K562 (cell line): ENCODE data around the gene FAM114A1. TPM values are rescaled to one million over a fixed set of nuclear protein-coding genes. Genes with fewer than 3 reads are reported as not detected.

Source experiments
- ATAC-seq: fragments of 200-7000 bp; cut with Tn5 transposase; 3 replicates; pipeline ENCODE4 v1.9.1; 2020; ENCODE audit warnings: moderate library complexity
- BruUV-seq: library from RNA; stranded (reverse); fragments of 400-500 nt; replicated peaks from 2 replicates; lab custom pipeline; 2021; lab: Mats Ljungman, UMichigan
- CTCF ChIA-PET: fragments of 300-600 bp; formaldehyde crosslinking; extraction: SDS; loops from one replicate; lab custom pipeline; 2021; ENCODE audit warnings: low intra/inter-chr PET ratio; lab: Yijun Ruan, JAX
- POLR2A ChIA-PET: fragments of 300-600, 350-650 bp; sonication (Branson Sonifier 250); formaldehyde crosslinking; extraction: SDS; loops from one replicate; lab custom pipeline; 2021; ENCODE audit warnings: antibody characterized with exemption, inconsistent platforms; lab: Yijun Ruan, JAX
- DNase-seq, 4 experiments: peaks; one replicate each; pipeline versions ENCODE4 v3.0.0 to v3.0.0-alpha.2; 2011 to 2018; ENCODE audit warnings: low spot score in 3 of 4, mixed read lengths in 3 of 4; ENCODE audit errors: extremely low read depth in 1 of 4
- FAIRE-seq: peaks from 2 replicates; lab custom pipeline; 2011; peaks lifted over from hg19 to GRCh38; lab: Jason Lieb, UNC
- H2AFZ ChIP-seq: 2 replicates; pipeline ENCODE4 v1.6.0; 2011; ENCODE audit warnings: low read depth, low read length, control low read depth, inconsistent platforms
- H3K27ac ChIP-seq: fragments of 200-600 bp; 3 replicates; pipeline ENCODE4 v1.8.0; 2011; ENCODE audit warnings: low read depth, mild to moderate bottlenecking, control low read depth, inconsistent platforms, low read length, moderate library complexity, mixed read lengths; ENCODE audit errors: extremely low read depth
- H3K27me3 ChIP-seq, 2 experiments: fragments of 300-600 bp in 1 of 2; 2 replicates in 1 of 2; 3 replicates in 1 of 2; pipeline versions ENCODE4 v1.6.0 to v1.8.0; 2011; ENCODE audit warnings: inconsistent platforms in 2 of 2, low read length in 2 of 2, mild to moderate bottlenecking in 1 of 2, mixed read lengths in 1 of 2, moderate library complexity in 1 of 2; ENCODE audit not compliant: control insufficient read depth in 2 of 2, insufficient read depth in 2 of 2
- H3K36me3 ChIP-seq: fragments of 300-600 bp; 3 replicates; pipeline ENCODE4 v1.8.0; 2011; ENCODE audit warnings: mild to moderate bottlenecking, low read length, inconsistent platforms; ENCODE audit not compliant: control insufficient read depth, insufficient read depth
- H3K4me1 ChIP-seq, 2 experiments: fragments of 200-600 bp in 1 of 2; replicated peaks in 1 of 2; 2 replicates in 1 of 2; 3 replicates in 1 of 2; pipeline versions ENCODE4 v1.5.1 to v1.8.0; 2011; ENCODE audit warnings: inconsistent platforms in 2 of 2, low read length in 2 of 2, mild to moderate bottlenecking in 1 of 2, mixed read lengths in 1 of 2, moderate library complexity in 1 of 2; ENCODE audit not compliant: control insufficient read depth in 2 of 2, insufficient read depth in 2 of 2
- H3K4me2 ChIP-seq: 2 replicates; pipeline ENCODE4 v1.6.1; 2011; ENCODE audit warnings: low read length, control low read depth, inconsistent platforms, mixed read lengths; ENCODE audit not compliant: insufficient read depth
- H3K4me3 ChIP-seq: fragments of 200-600 bp; sonication (generic), shearing (Covaris generic); 2 replicates; pipeline ENCODE4 v1.5.1; 2016; ENCODE audit warnings: control low read depth, inconsistent platforms
- H3K79me2 ChIP-seq: fragments of 200-600 bp; 3 replicates; pipeline ENCODE4 v1.8.0; 2011; ENCODE audit warnings: low read length, inconsistent platforms; ENCODE audit not compliant: control insufficient read depth, insufficient read depth
- H3K9ac ChIP-seq, 2 experiments: 2 replicates each; pipeline versions ENCODE4 v1.6.0 to v1.6.1; 2011; ENCODE audit warnings: low read depth in 2 of 2, low read length in 2 of 2, control low read depth in 1 of 2, inconsistent platforms in 1 of 2, mild to moderate bottlenecking in 1 of 2, mixed read lengths in 1 of 2; ENCODE audit not compliant: insufficient read depth in 1 of 2
- H3K9me1 ChIP-seq: one replicate; pipeline ENCODE4 v1.6.0; 2011; ENCODE audit warnings: inconsistent platforms, mild to moderate bottlenecking, low read length, moderate library complexity; ENCODE audit not compliant: control insufficient read depth, insufficient read depth
- H3K9me3 ChIP-seq: replicated peaks from 2 replicates; pipeline ENCODE4 v1.5.1; 2011; ENCODE audit warnings: low read depth, low read length, inconsistent platforms; ENCODE audit not compliant: control insufficient read depth, insufficient read depth
- H4K20me1 ChIP-seq: replicated peaks from 2 replicates; pipeline ENCODE4 v1.6.1; 2011; ENCODE audit warnings: low read length, inconsistent platforms, mixed read lengths; ENCODE audit not compliant: control insufficient read depth, insufficient read depth
- CCNT2 ChIP-seq: IDR thresholded peaks from 2 replicates; pipeline ENCODE4 v1.6.1; 2011; ENCODE audit warnings: borderline replicate concordance, low read depth, mild to moderate bottlenecking, moderate library complexity, mixed read lengths, low read length; ENCODE audit not compliant: insufficient read length; ENCODE audit errors: extremely low read depth
- CREM ChIP-seq: IDR thresholded peaks from 2 replicates; pipeline ENCODE4 v1.6.1; 2014; ENCODE audit warnings: antibody characterized with exemption, low read depth
- EP400 ChIP-seq: fragments of 450-650 bp; IDR thresholded peaks from 2 replicates; pipeline ENCODE4 v1.6.1; 2017; ENCODE audit warnings: antibody characterized with exemption, mild to moderate bottlenecking, moderate library complexity
- EZH2 ChIP-seq: IDR thresholded peaks from 2 replicates; pipeline ENCODE4 v1.6.1; 2012; ENCODE audit warnings: low read depth, mild to moderate bottlenecking, inconsistent platforms, low read length, borderline replicate concordance
- GABPA ChIP-seq: fragments of 200-800 bp; sonication (Bioruptor generic); conservative IDR thresholded peaks from 2 replicates; pipeline ENCODE4 v1.6.1; 2016; ENCODE audit warnings: low read depth, missing genetic modification characterization, missing compliant biosample characterization
- HOXB6 ChIP-seq: fragments of 250-450 bp; sonication (Bioruptor Pico); IDR thresholded peaks from 2 replicates; pipeline ENCODE4 v1.5.1; 2022; ENCODE audit warnings: mild to moderate bottlenecking, borderline replicate concordance
- L3MBTL2 ChIP-seq: fragments of 450-650 bp; IDR thresholded peaks from 2 replicates; pipeline ENCODE4 v1.6.1; 2016; ENCODE audit warnings: mild to moderate bottlenecking, moderate library complexity
- NFATC3 ChIP-seq: fragments of 450-650 bp; IDR thresholded peaks from 2 replicates; pipeline ENCODE4 v1.6.1; 2017; ENCODE audit warnings: mild to moderate bottlenecking
- RAD21 ChIP-seq, 2 experiments: fragments of 250-450 bp in 1 of 2; fragments of 450-650 bp in 1 of 2; sonication (Bioruptor Pico) in 1 of 2; formaldehyde crosslinking in 1 of 2; IDR thresholded peaks in 1 of 2; conservative IDR thresholded peaks in 1 of 2; 2 replicates each; pipeline versions ENCODE4 v1.4.0 to v1.8.0; 2020 to 2022; ENCODE audit warnings: mild to moderate bottlenecking in 2 of 2, moderate library complexity in 1 of 2
- SETDB1 ChIP-seq: IDR thresholded peaks from one replicate; pipeline ENCODE4 v1.6.1; 2012; ENCODE audit warnings: low read length, control low read depth, inconsistent platforms
- SLC30A9 ChIP-seq: fragments of 250-450 bp; sonication (Bioruptor Pico); IDR thresholded peaks from 2 replicates; pipeline ENCODE4 v1.8.0; 2022; ENCODE audit warnings: mild to moderate bottlenecking, moderate library complexity
- SNRNP70 ChIP-seq: fragments of 200-400 bp; formaldehyde crosslinking; optimal IDR thresholded peaks from 2 replicates; pipeline ENCODE3; 2017; ENCODE audit warnings: low read depth, low read length
- XRCC3 ChIP-seq: fragments of 450-650 bp; IDR thresholded peaks from 2 replicates; pipeline ENCODE4 v1.6.1; 2017; ENCODE audit warnings: mild to moderate bottlenecking, moderate library complexity
- ZEB2 ChIP-seq: fragments of 450-650 bp; IDR thresholded peaks from 2 replicates; pipeline ENCODE4 v1.6.1; 2016
- ZNF124 ChIP-seq: sonication (generic); formaldehyde crosslinking; IDR thresholded peaks from 2 replicates; pipeline ENCODE4 v1.8.1; 2022; ENCODE audit warnings: missing genetic modification reagents
- ZNF354B ChIP-seq: fragments of 250-450 bp; sonication (Bioruptor Pico); IDR thresholded peaks from 2 replicates; pipeline ENCODE4 v1.4.0; 2020
- WGBS: fragments of 100-300 bp; shearing (Covaris generic); methylation state at CpG from one replicate; pipeline ENCODE4 v1.1.6; 2016; ENCODE audit warnings: low coverage, mixed read lengths; ENCODE audit not compliant: insufficient coverage; ENCODE audit errors: missing lambda C conversion rate; 5-methylcytosine and 5-hydroxymethylcytosine counted together
- in situ Hi-C: fragments of 300-500 bp; cut with MboI; formaldehyde crosslinking; loops from 4 replicates; pipeline ENCODE4 v1.15.0; 2018; ENCODE audit warnings: inconsistent platforms, mixed read lengths
- intact Hi-C: fragments of 100-400 bp; cut with micrococcal nuclease; formaldehyde crosslinking; loops from 2 replicates; pipeline ENCODE4 v1.14.2; 2022
- polyA plus RNA-seq, 8 experiments: library from polyadenylated mRNA; depleted of rRNA in 4 of 8; stranded (reverse) in 5 of 8; unstranded in 3 of 8; fragments of >200 nt; fragmentation: Nextera tagmentation in 2 of 8; fragmentation: Illumina TruSeq in 1 of 8; extraction: Ambion mirVana in 2 of 8; extraction: Trizol in 1 of 8; gene quantifications; 2 replicates each; pipeline versions ENCODE4 v1.2.1 to v1.2.3, GENCODE V29; 2011 to 2014; ENCODE audit warnings: inconsistent platforms in 1 of 8, missing spikeins in 1 of 8
- total RNA-seq, 7 experiments: library from RNA; depleted of rRNA in 6 of 7; stranded (reverse); fragments of >200 nt in 6 of 7; fragmentation: Illumina TruSeq in 2 of 7; extraction: Trizol in 2 of 7; gene quantifications; 2 replicates each; pipeline versions ENCODE4 v1.2.1 to v1.2.3, GENCODE V29; 2011 to 2021; ENCODE audit warnings: low replicate concordance in 1 of 7
- TF ChIP-seq, protein P1 (sequence below), 2 experiments: fragments of 200-800 bp in 1 of 2; sonication (Bioruptor generic) in 1 of 2; sonication (generic) in 1 of 2; formaldehyde crosslinking in 1 of 2; IDR thresholded peaks in 1 of 2; conservative IDR thresholded peaks in 1 of 2; 2 replicates each; pipeline versions ENCODE4 v1.5.0 to v1.6.1; 2016 to 2020; ENCODE audit warnings: missing compliant biosample characterization in 1 of 2, missing genetic modification characterization in 1 of 2, missing genetic modification reagents in 1 of 2
- TF ChIP-seq, protein P2 (sequence below), 3 experiments: IDR thresholded peaks in 2 of 3; conservative IDR thresholded peaks in 1 of 3; 2 replicates each; pipeline ENCODE4 v1.5.1; 2011 to 2012; ENCODE audit warnings: low read length in 3 of 3, mild to moderate bottlenecking in 3 of 3, control low read depth in 2 of 3, improper control_type of control experiment in 1 of 3, inconsistent platforms in 1 of 3, low read depth in 1 of 3, mixed read lengths in 1 of 3, moderate library complexity in 1 of 3; ENCODE audit not compliant: insufficient read depth in 2 of 3
- TF ChIP-seq, protein P3 (sequence below): fragments of 250-450 bp; sonication (Bioruptor Pico); IDR thresholded peaks from 2 replicates; pipeline ENCODE4 v1.4.0; 2020

Gene FAM114A1
- total and polyA plus RNA-seq, 9 of the 15 experiments (the other 6 are each of a cell fraction or from before 2014, with no cell fraction given) = 1.8 to 12.0 (median 4.3) TPM

DNA sequence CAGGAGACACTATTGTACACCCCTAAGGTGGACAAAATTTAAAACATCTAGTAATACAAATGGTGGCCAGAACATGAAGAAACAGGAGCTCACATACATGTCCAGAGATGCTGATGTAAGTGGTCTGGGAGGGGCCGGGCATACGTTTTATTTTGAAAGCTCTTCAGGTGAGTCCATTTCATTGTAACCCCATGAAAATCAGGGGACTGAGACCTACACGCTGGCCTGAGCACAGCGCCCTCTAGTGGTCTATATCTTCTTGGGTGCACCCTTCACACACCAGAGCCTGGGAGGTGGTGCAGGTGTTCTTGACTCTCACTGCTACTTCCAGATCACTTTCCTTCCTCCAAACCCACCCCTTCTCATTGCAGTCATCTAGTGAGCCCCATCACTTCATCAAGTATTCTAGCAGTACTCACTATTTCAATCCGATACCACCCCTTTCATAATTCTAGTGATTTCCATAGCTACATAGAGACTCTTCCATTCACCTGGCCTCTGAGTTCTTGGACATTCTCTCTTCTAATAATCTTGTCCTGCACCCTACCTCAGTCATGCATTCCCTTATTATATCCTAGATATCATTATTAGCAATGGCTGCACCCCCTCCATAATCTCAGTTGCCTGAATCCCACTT lies 6.7 kb upstream of the FAM114A1 start:
- peak; percentile 87 for FAIRE-seq
- no peak overlapping the region for H3K4me2 ChIP-seq
- WGBS = 11% methylated on average over 5 of the region's 5 CpGs
- no peak for TF ChIP-seq HOXB6 (CRISPR knock-in tag)
- TF ChIP-seq GABPA (tag) = no peak
- TF ChIP-seq XRCC3 = no peak
- TF ChIP-seq, protein P1, sequence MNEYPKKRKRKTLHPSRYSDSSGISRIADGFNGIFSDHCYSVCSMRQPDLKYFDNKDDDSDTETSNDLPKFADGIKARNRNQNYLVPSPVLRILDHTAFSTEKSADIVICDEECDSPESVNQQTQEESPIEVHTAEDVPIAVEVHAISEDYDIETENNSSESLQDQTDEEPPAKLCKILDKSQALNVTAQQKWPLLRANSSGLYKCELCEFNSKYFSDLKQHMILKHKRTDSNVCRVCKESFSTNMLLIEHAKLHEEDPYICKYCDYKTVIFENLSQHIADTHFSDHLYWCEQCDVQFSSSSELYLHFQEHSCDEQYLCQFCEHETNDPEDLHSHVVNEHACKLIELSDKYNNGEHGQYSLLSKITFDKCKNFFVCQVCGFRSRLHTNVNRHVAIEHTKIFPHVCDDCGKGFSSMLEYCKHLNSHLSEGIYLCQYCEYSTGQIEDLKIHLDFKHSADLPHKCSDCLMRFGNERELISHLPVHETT (CRISPR knock-in tag; conservative IDR thresholded peaks at IDR 0.05 in 1 of 2, IDR thresholded peaks at IDR 0.05 in 1 of 2) = no peak
- TF ChIP-seq L3MBTL2 = no peak
- no peak for TF ChIP-seq EZH2
- TF ChIP-seq NFATC3 = no peak
- no peak for TF ChIP-seq ZNF354B
- peak in 1 of 2 experiments; percentile 49; a peak in 3 of 4 replicates for TF ChIP-seq RAD21 (CRISPR knock-in tag; conservative IDR thresholded peaks at IDR 0.05 in 1 of 2, IDR thresholded peaks at IDR 0.05 in 1 of 2)
- TF ChIP-seq, protein P2, sequence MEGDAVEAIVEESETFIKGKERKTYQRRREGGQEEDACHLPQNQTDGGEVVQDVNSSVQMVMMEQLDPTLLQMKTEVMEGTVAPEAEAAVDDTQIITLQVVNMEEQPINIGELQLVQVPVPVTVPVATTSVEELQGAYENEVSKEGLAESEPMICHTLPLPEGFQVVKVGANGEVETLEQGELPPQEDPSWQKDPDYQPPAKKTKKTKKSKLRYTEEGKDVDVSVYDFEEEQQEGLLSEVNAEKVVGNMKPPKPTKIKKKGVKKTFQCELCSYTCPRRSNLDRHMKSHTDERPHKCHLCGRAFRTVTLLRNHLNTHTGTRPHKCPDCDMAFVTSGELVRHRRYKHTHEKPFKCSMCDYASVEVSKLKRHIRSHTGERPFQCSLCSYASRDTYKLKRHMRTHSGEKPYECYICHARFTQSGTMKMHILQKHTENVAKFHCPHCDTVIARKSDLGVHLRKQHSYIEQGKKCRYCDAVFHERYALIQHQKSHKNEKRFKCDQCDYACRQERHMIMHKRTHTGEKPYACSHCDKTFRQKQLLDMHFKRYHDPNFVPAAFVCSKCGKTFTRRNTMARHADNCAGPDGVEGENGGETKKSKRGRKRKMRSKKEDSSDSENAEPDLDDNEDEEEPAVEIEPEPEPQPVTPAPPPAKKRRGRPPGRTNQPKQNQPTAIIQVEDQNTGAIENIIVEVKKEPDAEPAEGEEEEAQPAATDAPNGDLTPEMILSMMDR (IDR thresholded peaks at IDR 0.05 in 2 of 3, conservative IDR thresholded peaks at IDR 0.05 in 1 of 3; ENCODE audit: insufficient read depth in 2 of 3, low read depth in 1 of 3, low read length in 3 of 3) = peak; percentile 80 to 92 (median 81)
- TF ChIP-seq ZNF124 (CRISPR knock-in tag) = no peak
- TF ChIP-seq CREM = 0 out of 2 replicates have a peak, but pooled peaks have one; percentile 33
- TF ChIP-seq CCNT2 = no peak
- no peak for TF ChIP-seq SETDB1
- no peak for TF ChIP-seq ZEB2
- TF ChIP-seq, protein P3, sequence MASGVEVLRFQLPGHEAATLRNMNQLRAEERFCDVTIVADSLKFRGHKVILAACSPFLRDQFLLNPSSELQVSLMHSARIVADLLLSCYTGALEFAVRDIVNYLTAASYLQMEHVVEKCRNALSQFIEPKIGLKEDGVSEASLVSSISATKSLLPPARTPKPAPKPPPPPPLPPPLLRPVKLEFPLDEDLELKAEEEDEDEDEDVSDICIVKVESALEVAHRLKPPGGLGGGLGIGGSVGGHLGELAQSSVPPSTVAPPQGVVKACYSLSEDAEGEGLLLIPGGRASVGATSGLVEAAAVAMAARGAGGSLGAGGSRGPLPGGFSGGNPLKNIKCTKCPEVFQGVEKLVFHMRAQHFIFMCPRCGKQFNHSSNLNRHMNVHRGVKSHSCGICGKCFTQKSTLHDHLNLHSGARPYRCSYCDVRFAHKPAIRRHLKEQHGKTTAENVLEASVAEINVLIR (CRISPR knock-in tag) = no peak
- TF ChIP-seq SLC30A9 (CRISPR knock-in tag) = no peak
- TF ChIP-seq EP400 = no peak
- TF ChIP-seq SNRNP70 = no peak

More for the DNA sequence above, 6.7 kb upstream of the FAM114A1 start:
- DNase-seq (peak; percentile 76 to 86 (median 77)), ATAC-seq (peak; percentile 83)
- H2AFZ ChIP-seq = no peak overlapping the region
- H3K36me3 ChIP-seq = no peaks in the 10 kb centered on the region
- H3K4me1 ChIP-seq = peaks cover 0 to 20% of the 10 kb centered on the region in 2 experiments; a peak in 3 of 5 replicates
- H3K4me3 ChIP-seq = no peak overlapping the region
- no peak overlapping the region for H3K27ac ChIP-seq
- no peak overlapping the region for H3K9ac ChIP-seq
- POLR2A ChIA-PET = no interaction called here
- H3K9me3 ChIP-seq = no peaks in the 10 kb centered on the region
- no peaks in the 10 kb centered on the region for H3K9me1 ChIP-seq
- CTCF ChIA-PET = interaction anchor here (0.6 to 1.1 kb wide), 3 partner anchors 100 to 101 kb away, joined by 3 to 4 read pairs (median 3); no protein-coding TSS in a partner anchor
- no peaks in the 10 kb centered on the region for H4K20me1 ChIP-seq
- in situ Hi-C loops (no loop called here), intact Hi-C loops (no loop called here)
- no TSS peak for BruUV-seq
- H3K79me2 ChIP-seq = no peaks in the 10 kb centered on the region
- H3K27me3 ChIP-seq = no peaks in the 10 kb centered on the region; a peak in 1 of 5 replicates
